Measurements from ENCODE around the gene PXDN.
"Not testable (repeated sequence)": the region's sequence is repeated elsewhere in the genome, so short reads cannot be mapped to it uniquely, and the experiment has no call there.

Gene PXDN

DNA sequence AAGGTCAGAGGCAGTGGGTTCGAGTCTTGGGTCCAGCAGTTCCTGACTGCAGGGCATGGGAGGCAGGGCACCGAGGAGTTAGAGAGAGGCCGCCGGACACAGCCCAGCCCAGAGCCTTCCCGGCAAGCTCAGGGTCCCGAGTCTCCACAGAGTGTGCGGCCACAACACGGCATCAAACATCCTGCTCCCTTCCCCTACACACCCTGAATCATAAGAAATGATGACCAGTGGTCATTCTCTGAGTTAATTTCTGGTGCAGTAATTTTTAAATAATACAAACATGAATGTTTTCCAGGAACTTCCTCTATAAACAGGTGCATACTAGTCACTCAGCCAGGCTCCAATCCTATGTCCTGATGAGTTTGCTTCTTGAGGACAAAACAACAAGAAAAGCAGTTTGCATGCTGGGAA, 118.0 kb downstream of the PXDN start:
- no peak overlapping the region for H3K4me3 ChIP-seq (ENCODE audit: low read length)
- DNase-seq (ENCODE audit: low read depth) = no peak
- TF ChIP-seq, protein P1, sequence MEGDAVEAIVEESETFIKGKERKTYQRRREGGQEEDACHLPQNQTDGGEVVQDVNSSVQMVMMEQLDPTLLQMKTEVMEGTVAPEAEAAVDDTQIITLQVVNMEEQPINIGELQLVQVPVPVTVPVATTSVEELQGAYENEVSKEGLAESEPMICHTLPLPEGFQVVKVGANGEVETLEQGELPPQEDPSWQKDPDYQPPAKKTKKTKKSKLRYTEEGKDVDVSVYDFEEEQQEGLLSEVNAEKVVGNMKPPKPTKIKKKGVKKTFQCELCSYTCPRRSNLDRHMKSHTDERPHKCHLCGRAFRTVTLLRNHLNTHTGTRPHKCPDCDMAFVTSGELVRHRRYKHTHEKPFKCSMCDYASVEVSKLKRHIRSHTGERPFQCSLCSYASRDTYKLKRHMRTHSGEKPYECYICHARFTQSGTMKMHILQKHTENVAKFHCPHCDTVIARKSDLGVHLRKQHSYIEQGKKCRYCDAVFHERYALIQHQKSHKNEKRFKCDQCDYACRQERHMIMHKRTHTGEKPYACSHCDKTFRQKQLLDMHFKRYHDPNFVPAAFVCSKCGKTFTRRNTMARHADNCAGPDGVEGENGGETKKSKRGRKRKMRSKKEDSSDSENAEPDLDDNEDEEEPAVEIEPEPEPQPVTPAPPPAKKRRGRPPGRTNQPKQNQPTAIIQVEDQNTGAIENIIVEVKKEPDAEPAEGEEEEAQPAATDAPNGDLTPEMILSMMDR (conservative IDR thresholded peaks at IDR 0.05; ENCODE audit: low read length) = no peak

DNA sequence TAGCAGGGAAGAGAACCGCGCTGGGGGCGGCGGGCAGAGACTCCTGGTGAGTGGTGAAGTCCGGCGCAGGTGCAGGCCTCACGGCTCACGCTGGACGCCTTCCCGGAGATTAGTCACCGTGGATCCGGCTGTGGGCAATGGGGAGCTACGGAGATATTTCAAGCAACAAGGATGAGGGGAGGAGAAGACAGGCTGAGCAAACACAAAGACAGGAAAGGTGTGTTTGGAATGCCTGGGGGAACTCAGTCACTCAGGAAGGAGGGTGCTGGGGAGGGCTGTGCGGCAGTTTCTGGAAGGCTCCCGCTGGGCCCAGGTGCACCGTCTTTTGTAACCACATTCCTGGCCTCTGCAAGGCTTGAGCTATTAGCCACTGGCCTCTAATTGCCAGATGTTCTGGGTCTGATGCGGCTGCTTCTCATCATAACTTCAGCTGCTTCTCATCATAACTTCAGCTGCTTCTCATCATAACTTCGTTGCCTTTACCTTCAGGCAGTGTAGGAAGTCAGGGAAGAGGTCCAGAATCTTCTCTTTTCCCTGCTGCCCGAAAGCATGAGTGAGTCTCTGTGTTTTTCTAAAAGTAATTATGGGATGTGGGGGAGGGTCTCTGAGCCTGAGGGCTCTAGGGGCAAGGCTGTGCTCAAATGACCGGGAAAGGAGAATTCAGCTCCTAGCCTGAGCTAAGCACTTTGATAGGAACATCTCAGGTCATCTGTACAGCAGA, 118.9 kb downstream of the PXDN start:
- no peak overlapping the region for H3K4me3 ChIP-seq (ENCODE audit: low read length)
- peak; percentile 81 for DNase-seq (ENCODE audit: low read depth)
- TF ChIP-seq, protein P1 (conservative IDR thresholded peaks at IDR 0.05; ENCODE audit: low read length) = no peak

DNA sequence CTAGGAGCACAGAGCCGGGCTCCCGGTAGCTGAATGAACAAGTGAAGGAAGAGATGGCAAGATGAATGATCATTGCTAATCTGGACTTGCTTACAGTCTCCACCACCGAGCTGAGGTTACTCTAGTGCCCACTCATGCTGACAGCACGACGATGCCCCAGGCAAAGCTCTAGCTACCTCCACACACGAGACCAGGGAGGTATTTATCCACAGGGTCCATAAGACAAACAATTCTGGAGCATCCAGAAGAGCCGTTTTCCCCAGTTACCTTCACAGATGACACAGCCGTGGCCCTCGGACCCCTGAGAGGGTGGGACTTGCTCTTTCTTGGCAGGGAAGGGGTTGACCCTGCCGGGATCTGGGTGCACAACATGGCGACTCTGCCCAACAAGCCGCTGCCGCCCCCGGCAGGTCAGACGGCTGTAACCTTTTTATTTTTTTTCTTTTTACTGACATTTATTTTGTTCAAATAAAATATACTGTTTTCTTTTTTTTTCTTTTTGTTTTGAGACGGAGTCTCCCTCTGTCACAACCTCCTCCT, 120.3 kb downstream of the PXDN start:
- H3K4me3 ChIP-seq (ENCODE audit: low read length) = no peak overlapping the region
- DNase-seq (ENCODE audit: low read depth) = no peak
- TF ChIP-seq, protein P1 (conservative IDR thresholded peaks at IDR 0.05; ENCODE audit: low read length) = no peak

DNA sequence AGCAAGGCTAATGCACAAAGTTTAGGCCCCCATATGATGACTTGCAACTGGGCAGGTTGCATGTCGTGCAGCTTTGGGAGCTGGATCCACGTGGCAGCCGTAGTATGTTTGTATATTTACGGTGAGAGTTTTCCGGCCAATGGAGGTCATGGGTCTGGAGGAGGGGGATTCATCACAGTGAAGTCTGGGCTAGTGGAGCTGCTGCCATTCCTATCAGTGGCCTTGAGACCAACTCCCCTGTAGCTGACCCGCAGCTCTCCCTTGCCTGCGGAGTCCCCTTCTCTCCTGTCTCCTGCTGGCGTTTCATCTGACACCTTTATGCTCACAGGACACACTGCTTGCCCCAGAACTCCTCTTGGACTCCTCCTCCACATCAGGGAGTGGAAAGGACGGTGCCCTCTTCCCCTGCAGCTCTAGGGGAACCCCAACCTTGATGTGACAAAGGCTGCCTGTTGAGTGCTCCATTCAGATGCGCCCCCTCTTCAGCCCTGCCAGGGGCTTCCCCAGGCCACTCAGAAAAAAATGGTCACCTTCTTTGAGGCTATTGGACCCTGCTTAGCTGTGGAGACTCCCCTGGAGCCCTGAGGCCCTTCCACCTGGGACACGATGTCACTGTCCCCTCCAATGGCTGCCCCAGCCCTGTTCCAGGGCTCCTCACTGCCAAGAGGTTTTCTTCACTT, 121.7 kb downstream of the PXDN start:
- no peak overlapping the region for H3K4me3 ChIP-seq (ENCODE audit: low read length)
- no peak for DNase-seq (ENCODE audit: low read depth)
- TF ChIP-seq, protein P1 (conservative IDR thresholded peaks at IDR 0.05; ENCODE audit: low read length) = no peak

DNA sequence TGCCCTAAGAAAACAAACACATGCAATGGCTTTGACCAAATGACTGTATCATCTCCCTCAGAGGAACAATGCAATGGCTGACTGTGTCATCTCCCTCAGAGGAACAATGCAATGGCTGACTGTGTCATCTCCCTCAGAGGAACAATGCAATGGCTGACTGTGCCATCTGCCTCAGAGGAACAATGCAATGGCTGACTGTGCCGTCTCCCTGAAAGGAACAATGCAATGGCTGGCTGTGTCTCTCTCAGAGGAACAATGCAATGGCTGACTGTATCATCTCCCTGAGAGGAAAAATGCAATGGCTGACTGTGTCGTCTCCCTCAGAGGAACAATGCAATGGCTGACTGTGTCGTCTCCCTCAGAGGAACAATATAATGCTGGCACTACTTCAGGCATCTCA, 122.3 kb downstream of the PXDN start:
- not testable (repeated sequence) for DNase-seq (ENCODE audit: low read depth); H3K4me3 ChIP-seq (ENCODE audit: low read length)

DNA sequence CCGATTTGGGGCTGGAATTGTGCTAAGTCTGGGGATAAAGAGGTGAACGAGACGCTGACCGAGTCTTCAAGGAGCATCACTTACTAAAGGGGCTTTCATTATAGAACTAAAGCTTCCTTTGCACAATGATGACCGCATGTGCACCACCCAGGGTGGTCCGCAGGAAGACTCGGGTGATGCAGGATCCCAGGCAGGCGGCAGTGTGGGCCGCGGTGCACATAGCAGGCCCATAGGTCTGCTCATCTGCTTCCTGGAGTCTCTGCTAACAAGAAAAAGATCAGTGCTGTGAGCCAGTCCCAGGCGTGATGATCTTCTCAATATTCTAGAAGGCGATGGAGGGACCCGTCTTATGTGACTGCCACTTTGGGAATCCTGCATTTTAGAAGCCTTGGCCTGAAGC, 122.8 kb downstream of the PXDN start:
- no peak for DNase-seq (ENCODE audit: low read depth)
- TF ChIP-seq, protein P1 (conservative IDR thresholded peaks at IDR 0.05; ENCODE audit: low read length) = no peak
- H3K4me3 ChIP-seq (ENCODE audit: low read length) = no peak overlapping the region

DNA sequence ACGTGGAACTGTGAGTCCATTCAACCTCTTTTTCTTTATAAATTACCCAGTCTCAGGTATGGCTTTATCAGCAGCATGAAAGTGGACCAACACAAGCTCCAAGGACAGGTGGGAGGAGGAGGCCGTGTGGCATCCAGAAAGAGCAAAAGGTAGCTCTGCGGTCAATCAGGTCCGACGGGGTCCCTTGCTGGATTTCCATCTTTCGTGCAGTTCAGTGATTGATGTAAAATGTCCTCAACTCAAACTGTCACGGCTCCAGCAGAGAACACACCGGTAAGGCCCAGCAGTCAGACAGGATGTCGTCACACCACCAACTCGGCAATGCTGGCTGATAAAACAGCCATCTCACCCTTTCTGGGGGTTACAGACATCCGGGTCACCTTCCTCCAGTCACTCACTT, 123.3 kb downstream of the PXDN start:
- no peak overlapping the region for H3K4me3 ChIP-seq (ENCODE audit: low read length)
- DNase-seq (ENCODE audit: low read depth) = no peak
- TF ChIP-seq, protein P1 (conservative IDR thresholded peaks at IDR 0.05; ENCODE audit: low read length) = no peak
